Uterus (tissue), 2 donors: ENCODE measurements around the gene CDK3.

Source experiments
- POLR2A ChIP-seq, 2 donors: fragments of 450-650 bp; IDR thresholded peaks; one replicate each; pipeline ENCODE4 v1.6.1; 2016; ENCODE audit warnings: antibody characterized with exemption in 2 of 2, mild to moderate bottlenecking in 1 of 2, moderate library complexity in 1 of 2
- TF ChIP-seq, protein P1 (sequence below), 4 experiments: fragments of 200-600 bp in 2 of 4; fragments of 450-650 bp in 2 of 4; sonication (generic) in 2 of 4; IDR thresholded peaks; one replicate each; pipeline ENCODE4 v1.5.1; 2016 to 2019; ENCODE audit warnings: antibody characterized with exemption in 4 of 4, mild to moderate bottlenecking in 2 of 4, moderate library complexity in 1 of 4

DNA sequence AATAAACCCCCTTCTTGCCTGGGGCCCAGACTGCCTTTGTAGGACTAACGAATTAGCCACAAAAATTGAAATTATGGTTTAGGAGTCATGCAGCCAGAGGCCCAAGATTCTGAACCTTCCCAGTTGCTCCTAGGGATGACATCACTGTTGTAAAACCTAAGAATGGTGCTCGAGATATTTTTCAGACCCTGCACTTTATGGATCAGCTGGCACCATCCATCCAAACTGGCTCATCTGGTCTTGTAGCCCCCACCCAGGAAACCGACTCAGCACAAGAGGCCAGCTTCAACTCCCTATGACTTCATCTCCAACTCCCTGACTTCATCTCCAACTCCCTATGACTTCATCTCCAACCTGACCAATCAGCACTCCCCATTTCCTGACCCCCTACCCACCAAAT lies 37.4 kb downstream of the CDK3 start:
- TF ChIP-seq, protein P1, sequence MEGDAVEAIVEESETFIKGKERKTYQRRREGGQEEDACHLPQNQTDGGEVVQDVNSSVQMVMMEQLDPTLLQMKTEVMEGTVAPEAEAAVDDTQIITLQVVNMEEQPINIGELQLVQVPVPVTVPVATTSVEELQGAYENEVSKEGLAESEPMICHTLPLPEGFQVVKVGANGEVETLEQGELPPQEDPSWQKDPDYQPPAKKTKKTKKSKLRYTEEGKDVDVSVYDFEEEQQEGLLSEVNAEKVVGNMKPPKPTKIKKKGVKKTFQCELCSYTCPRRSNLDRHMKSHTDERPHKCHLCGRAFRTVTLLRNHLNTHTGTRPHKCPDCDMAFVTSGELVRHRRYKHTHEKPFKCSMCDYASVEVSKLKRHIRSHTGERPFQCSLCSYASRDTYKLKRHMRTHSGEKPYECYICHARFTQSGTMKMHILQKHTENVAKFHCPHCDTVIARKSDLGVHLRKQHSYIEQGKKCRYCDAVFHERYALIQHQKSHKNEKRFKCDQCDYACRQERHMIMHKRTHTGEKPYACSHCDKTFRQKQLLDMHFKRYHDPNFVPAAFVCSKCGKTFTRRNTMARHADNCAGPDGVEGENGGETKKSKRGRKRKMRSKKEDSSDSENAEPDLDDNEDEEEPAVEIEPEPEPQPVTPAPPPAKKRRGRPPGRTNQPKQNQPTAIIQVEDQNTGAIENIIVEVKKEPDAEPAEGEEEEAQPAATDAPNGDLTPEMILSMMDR (IDR thresholded peaks at IDR 0.05) = no peak
- TF ChIP-seq POLR2A (IDR thresholded peaks at IDR 0.05) = no peak
